HEK293 (cell line): Measurements from ENCODE around the gene IQCE.

Source experiments
- CTCF ChIA-PET: fragments of 350-600 bp; formaldehyde crosslinking; extraction: SDS; loops from one replicate; lab custom pipeline; 2021; ENCODE audit warnings: antibody characterized with exemption; lab: Yijun Ruan, JAX
- POLR2A ChIA-PET: fragments of 300-600 bp; formaldehyde crosslinking; extraction: SDS; loops from one replicate; lab custom pipeline; 2020; ENCODE audit warnings: antibody characterized with exemption, inconsistent platforms; lab: Yijun Ruan, JAX
- H3K27ac ChIP-seq: fragments of 200-500 bp; sonication (Bioruptor generic); 2 replicates; pipeline ENCODE4 v1.5.1; 2014; ENCODE audit warnings: low read depth, low read length, control low read depth, inconsistent platforms; ENCODE audit errors: extremely low read depth
- H3K36me3 ChIP-seq, 2 experiments: fragments of 200-500 bp in 1 of 2; sonication (Bioruptor generic) in 1 of 2; 1 replicate in 1 of 2; 2 replicates in 1 of 2; pipeline ENCODE4 v1.5.1; 2014 to 2017; ENCODE audit warnings: inconsistent platforms in 2 of 2, low read length in 2 of 2; ENCODE audit not compliant: control insufficient read depth in 2 of 2, insufficient read depth in 1 of 2
- H3K4me1 ChIP-seq: fragments of 200-500 bp; sonication (Bioruptor generic); 2 replicates; pipeline ENCODE4 v1.5.1; 2014; ENCODE audit warnings: mild to moderate bottlenecking, low read length, inconsistent platforms; ENCODE audit not compliant: control insufficient read depth, insufficient read depth
- H3K4me3 ChIP-seq: 2 replicates; pipeline ENCODE4 v1.5.1; 2011; ENCODE audit warnings: low read depth, mild to moderate bottlenecking, control low read depth, low read length, moderate library complexity
- H3K9me3 ChIP-seq: fragments of 200-500 bp; sonication (Bioruptor generic); 2 replicates; pipeline ENCODE4 v1.5.1; 2014; ENCODE audit warnings: low read depth, low read length, inconsistent platforms; ENCODE audit not compliant: control insufficient read depth, insufficient read depth
- GLI2 ChIP-seq: fragments of 450-650 bp; formaldehyde crosslinking; IDR thresholded peaks from 2 replicates; pipeline ENCODE4; 2017; ENCODE audit warnings: missing biosample characterization, missing genetic modification characterization, low read depth, borderline replicate concordance
- KLF9 ChIP-seq: fragments of 450-650 bp; formaldehyde crosslinking; IDR thresholded peaks from 2 replicates; pipeline ENCODE4 v1.5.1; 2016; ENCODE audit warnings: missing biosample characterization, missing genetic modification characterization, low read depth
- SCRT2 ChIP-seq: fragments of 450-650 bp; formaldehyde crosslinking; IDR thresholded peaks from 2 replicates; pipeline ENCODE4 v1.5.1; 2016; ENCODE audit warnings: missing biosample characterization, missing genetic modification characterization
- TRIM28 ChIP-seq: IDR thresholded peaks from 2 replicates; pipeline ENCODE4 v1.6.1; 2011; ENCODE audit warnings: low read length, control low read depth, borderline replicate concordance
- YY2 ChIP-seq: fragments of 450-650 bp; formaldehyde crosslinking; IDR thresholded peaks from 2 replicates; pipeline ENCODE4 v1.5.1; 2016; ENCODE audit warnings: missing biosample characterization, missing genetic modification characterization
- ZBTB20 ChIP-seq: fragments of 450-650 bp; formaldehyde crosslinking; IDR thresholded peaks from 2 replicates; pipeline ENCODE4 v1.5.1; 2016; ENCODE audit warnings: missing biosample characterization, missing genetic modification characterization
- ZFHX2 ChIP-seq: fragments of 450-650 bp; formaldehyde crosslinking; conservative IDR thresholded peaks from 2 replicates; pipeline ENCODE4 v1.5.1; 2016; ENCODE audit warnings: missing biosample characterization, missing genetic modification characterization
- ZFP37 ChIP-seq: fragments of 450-650 bp; formaldehyde crosslinking; IDR thresholded peaks from 2 replicates; pipeline ENCODE4 v1.5.1; 2016; ENCODE audit warnings: missing biosample characterization, missing genetic modification characterization
- ZNF211 ChIP-seq: fragments of 450-650 bp; formaldehyde crosslinking; IDR thresholded peaks from 2 replicates; pipeline ENCODE4 v1.5.1; 2016; ENCODE audit warnings: low read depth, missing biosample characterization, missing genetic modification characterization
- ZNF239 ChIP-seq: fragments of 450-650 bp; formaldehyde crosslinking; IDR thresholded peaks from 2 replicates; pipeline ENCODE4 v1.5.1; 2016; ENCODE audit warnings: missing biosample characterization, missing genetic modification characterization
- ZNF248 ChIP-seq: fragments of 450-650 bp; formaldehyde crosslinking; IDR thresholded peaks from 2 replicates; pipeline ENCODE4 v1.5.1; 2017; ENCODE audit warnings: missing biosample characterization, missing genetic modification characterization
- ZNF335 ChIP-seq: fragments of 450-650 bp; formaldehyde crosslinking; conservative IDR thresholded peaks from 2 replicates; pipeline ENCODE4 v1.5.1; 2016; ENCODE audit warnings: missing biosample characterization, missing genetic modification characterization
- ZNF366 ChIP-seq: fragments of 450-650 bp; formaldehyde crosslinking; conservative IDR thresholded peaks from 2 replicates; pipeline ENCODE4 v1.5.1; 2016; ENCODE audit warnings: missing biosample characterization, missing genetic modification characterization
- ZNF404 ChIP-seq: fragments of 450-650 bp; formaldehyde crosslinking; IDR thresholded peaks from 2 replicates; pipeline ENCODE4 v1.5.1; 2017; ENCODE audit warnings: missing biosample characterization, missing genetic modification characterization
- ZNF549 ChIP-seq: fragments of 450-650 bp; IDR thresholded peaks from 2 replicates; pipeline ENCODE4 v1.5.1; 2018; ENCODE audit warnings: missing biosample characterization, missing genetic modification characterization, mild to moderate bottlenecking, inconsistent platforms, moderate library complexity
- ZNF623 ChIP-seq: fragments of 450-650 bp; formaldehyde crosslinking; IDR thresholded peaks from 2 replicates; pipeline ENCODE4 v1.5.1; 2016; ENCODE audit warnings: missing biosample characterization, missing genetic modification characterization
- TF ChIP-seq, protein P1 (sequence below): fragments of 450-650 bp; formaldehyde crosslinking; optimal IDR thresholded peaks from 2 replicates; pipeline ENCODE3; 2016; ENCODE audit warnings: missing biosample characterization, mild to moderate bottlenecking, missing genetic modification characterization
- TF ChIP-seq, protein P2 (sequence below): fragments of 450-650 bp; formaldehyde crosslinking; IDR thresholded peaks from 2 replicates; pipeline ENCODE4 v1.5.1; 2016; ENCODE audit warnings: missing biosample characterization, missing genetic modification characterization
- TF ChIP-seq, protein P3 (sequence below): fragments of 450-650 bp; formaldehyde crosslinking; IDR thresholded peaks from 2 replicates; pipeline ENCODE4 v1.5.1; 2016; ENCODE audit warnings: missing biosample characterization, missing genetic modification characterization
- TF ChIP-seq, protein P4 (sequence below): fragments of 450-650 bp; formaldehyde crosslinking; IDR thresholded peaks from 2 replicates; pipeline ENCODE4 v1.5.1; 2016; ENCODE audit warnings: missing biosample characterization, missing genetic modification characterization
- TF ChIP-seq, protein P5 (sequence below): fragments of 450-650 bp; formaldehyde crosslinking; IDR thresholded peaks from 2 replicates; pipeline ENCODE4 v1.5.1; 2016; ENCODE audit warnings: missing biosample characterization, missing genetic modification characterization

The IQCE gene

DNA sequence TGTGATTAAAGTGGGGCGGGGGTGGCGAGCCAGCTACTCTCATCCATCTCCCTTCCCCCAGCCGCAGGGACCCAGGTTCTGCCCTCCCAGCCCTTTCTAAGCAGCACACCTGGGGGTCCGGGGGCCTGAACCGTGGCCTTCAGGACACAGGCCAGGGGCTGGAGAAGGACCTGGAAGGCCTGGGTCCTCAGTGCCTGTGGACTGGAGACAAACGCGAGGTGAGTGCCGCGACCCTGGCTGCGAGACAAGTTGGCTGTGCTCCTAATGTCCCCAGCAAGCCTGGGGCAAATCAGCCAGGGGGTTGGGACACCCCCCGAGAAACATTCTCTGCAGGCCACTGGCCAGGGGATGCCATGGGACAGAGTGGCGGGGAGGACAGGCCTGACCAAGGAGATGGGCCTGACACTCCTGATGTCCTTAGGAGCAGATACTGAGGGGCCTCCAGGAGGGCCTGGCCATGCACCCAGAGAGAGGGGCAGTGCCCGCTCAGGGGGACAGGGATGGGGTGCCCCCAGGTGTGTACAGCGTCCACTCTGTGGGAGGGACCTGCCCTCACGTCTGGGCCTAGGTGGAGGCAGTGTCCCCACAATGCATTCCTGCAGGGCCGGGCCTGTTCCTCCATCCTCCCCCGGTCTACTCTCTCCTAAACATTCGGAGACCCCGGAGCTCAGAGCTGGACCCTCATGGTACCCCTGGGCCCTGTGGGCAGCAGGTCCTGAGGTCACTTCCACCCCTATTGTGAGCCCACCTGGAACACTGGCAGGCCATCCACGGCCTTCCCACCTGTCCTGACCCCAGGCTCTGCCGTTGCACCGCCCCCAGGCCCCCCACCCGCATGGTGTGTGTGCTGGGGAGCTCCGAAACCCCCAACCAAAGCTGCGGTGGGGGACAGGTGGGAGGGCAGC, 16.5 kb upstream of the IQCE start:
- H3K4me1 ChIP-seq: no peaks in the 10 kb centered on the region
- no peak overlapping the region for H3K27ac ChIP-seq
- H3K4me3 ChIP-seq: no peak overlapping the region
- TF ChIP-seq ZNF623 (tag by site-specific recombination) (no peak), ZFP37 (tag by site-specific recombination) (no peak), ZNF211 (no peak), ZNF239 (tag by site-specific recombination) (no peak), SCRT2 (no peak), ZNF549 (no peak), ZBTB20 (tag by site-specific recombination) (no peak), ZNF366 (no peak), ZNF404 (no peak), YY2 (tag by site-specific recombination) (no peak)
- TF ChIP-seq, protein P1, sequence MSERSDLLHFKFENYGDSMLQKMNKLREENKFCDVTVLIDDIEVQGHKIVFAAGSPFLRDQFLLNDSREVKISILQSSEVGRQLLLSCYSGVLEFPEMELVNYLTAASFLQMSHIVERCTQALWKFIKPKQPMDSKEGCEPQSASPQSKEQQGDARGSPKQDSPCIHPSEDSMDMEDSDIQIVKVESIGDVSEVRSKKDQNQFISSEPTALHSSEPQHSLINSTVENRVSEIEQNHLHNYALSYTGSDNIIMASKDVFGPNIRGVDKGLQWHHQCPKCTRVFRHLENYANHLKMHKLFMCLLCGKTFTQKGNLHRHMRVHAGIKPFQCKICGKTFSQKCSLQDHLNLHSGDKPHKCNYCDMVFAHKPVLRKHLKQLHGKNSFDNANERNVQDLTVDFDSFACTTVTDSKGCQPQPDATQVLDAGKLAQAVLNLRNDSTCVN (tag by site-specific recombination): no peak
- TF ChIP-seq, protein P2, sequence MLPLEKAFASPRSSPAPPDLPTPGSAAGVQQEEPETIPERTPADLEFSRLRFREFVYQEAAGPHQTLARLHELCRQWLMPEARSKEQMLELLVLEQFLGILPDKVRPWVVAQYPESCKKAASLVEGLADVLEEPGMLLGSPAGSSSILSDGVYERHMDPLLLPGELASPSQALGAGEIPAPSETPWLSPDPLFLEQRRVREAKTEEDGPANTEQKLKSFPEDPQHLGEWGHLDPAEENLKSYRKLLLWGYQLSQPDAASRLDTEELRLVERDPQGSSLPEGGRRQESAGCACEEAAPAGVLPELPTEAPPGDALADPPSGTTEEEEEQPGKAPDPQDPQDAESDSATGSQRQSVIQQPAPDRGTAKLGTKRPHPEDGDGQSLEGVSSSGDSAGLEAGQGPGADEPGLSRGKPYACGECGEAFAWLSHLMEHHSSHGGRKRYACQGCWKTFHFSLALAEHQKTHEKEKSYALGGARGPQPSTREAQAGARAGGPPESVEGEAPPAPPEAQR (tag by site-specific recombination): no peak
- TF ChIP-seq, all 188 proteins: peak for 0
- POLR2A ChIA-PET: interaction anchor here (0.5 to 0.6 kb wide), 2 partner anchors 14 to 218 kb away, joined by 3 read pairs; no protein-coding TSS in a partner anchor
- CTCF ChIA-PET: interaction anchor here (0.5 kb wide), 1 partner anchor 74 kb away, joined by 4 read pairs; no protein-coding TSS in a partner anchor
- peaks cover 12 to 77% of the 10 kb centered on the region in 2 experiments; a peak in 2 of 3 replicates for H3K36me3 ChIP-seq
- H3K9me3 ChIP-seq: no peaks in the 10 kb centered on the region

DNA sequence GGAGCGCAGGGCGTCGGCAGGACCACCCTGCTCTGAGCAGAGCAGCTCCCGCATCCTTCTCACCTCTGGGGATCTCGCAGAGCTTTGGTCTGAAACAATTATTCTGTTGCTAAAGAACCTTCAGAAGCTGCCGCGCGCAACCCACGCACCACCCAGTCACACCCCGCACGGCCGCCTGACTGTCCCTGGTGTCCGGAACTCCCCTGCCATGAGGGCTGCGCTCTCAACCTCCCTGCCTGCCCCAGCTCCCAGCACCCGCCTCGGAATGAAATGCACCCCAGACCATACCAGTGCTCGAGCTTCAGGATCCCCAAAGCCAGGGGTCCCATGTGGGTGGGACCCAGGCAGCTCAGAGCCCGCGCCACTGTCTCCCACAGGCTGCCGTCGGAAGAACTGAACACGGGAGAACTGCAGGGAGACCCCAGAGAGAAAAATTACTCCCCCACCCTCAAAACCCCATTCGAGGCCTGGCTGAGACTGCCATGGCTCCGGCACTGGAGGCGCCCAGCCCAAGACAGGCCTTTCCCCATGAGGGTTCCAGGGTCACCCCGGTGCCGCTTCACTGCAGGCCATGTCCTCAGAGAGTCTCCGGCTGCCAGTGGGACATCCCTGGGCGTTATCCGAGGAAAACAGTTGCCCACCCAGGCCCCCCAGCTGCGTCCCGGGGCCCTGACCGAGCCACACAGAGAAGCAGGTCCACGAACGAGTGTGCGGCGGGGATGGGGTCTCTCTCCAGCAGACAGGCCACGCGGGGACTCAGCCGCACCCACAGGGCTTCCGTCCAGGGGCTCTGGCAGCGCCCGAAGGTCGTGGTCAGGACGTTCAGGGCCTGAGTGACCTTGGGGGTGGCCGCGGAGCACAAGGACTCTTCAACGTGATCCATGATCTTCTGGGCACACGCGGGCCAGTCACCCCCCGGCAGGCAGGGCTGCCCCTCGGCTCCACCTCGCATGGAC, 15.6 kb upstream of the IQCE start:
- H3K36me3 ChIP-seq: peaks cover 18 to 82% of the 10 kb centered on the region in 2 experiments

More for the DNA sequence above, 15.6 kb upstream of the IQCE start:
- TF ChIP-seq ZNF335: no peak
- TF ChIP-seq ZFHX2 (tag by site-specific recombination): no peak
- TF ChIP-seq KLF9 (tag by site-specific recombination): no peak
- TF ChIP-seq ZNF248 (tag by site-specific recombination): no peak
- TF ChIP-seq TRIM28: no peak
- TF ChIP-seq GLI2: no peak
- TF ChIP-seq, protein P3, sequence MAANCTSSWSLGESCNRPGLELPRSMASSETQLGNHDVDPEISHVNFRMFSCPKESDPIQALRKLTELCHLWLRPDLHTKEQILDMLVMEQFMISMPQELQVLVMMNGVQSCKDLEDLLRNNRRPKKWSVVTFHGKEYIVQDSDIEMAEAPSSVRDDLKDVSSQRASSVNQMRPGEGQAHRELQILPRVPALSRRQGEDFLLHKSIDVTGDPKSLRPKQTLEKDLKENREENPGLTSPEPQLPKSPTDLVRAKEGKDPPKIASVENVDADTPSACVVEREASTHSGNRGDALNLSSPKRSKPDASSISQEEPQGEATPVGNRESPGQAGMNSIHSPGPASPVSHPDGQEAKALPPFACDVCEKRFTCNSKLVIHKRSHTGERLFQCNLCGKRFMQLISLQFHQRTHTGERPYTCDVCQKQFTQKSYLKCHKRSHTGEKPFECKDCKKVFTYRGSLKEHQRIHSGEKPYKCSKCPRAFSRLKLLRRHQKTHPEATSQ (tag by site-specific recombination): no peak
- TF ChIP-seq, protein P4, sequence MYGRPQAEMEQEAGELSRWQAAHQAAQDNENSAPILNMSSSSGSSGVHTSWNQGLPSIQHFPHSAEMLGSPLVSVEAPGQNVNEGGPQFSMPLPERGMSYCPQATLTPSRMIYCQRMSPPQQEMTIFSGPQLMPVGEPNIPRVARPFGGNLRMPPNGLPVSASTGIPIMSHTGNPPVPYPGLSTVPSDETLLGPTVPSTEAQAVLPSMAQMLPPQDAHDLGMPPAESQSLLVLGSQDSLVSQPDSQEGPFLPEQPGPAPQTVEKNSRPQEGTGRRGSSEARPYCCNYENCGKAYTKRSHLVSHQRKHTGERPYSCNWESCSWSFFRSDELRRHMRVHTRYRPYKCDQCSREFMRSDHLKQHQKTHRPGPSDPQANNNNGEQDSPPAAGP (tag by site-specific recombination): no peak
- TF ChIP-seq, protein P5, sequence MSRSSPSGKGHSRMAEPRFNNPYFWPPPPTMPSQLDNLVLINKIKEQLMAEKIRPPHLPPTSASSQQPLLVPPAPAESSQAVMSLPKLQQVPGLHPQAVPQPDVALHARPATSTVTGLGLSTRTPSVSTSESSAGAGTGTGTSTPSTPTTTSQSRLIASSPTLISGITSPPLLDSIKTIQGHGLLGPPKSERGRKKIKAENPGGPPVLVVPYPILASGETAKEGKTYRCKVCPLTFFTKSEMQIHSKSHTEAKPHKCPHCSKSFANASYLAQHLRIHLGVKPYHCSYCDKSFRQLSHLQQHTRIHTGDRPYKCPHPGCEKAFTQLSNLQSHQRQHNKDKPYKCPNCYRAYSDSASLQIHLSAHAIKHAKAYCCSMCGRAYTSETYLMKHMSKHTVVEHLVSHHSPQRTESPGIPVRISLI: no peak
- POLR2A ChIA-PET: interaction anchor here (0.6 kb wide), 1 partner anchor 54 kb away, joined by 3 read pairs; no protein-coding TSS in a partner anchor
- CTCF ChIA-PET: interaction anchor here (0.5 kb wide), 1 partner anchor 75 kb away, joined by 4 read pairs; no protein-coding TSS in a partner anchor
- Histone ChIP-seq H3K4me1 (no peaks in the 10 kb centered on the region), H3K9me3 (no peaks in the 10 kb centered on the region), H3K4me3 (no peak overlapping the region), H3K27ac (no peak overlapping the region)
